Left colon (tissue), 2 donors: Measurements from ENCODE around the gene MRPS11. TPM values are rescaled to one million over a fixed set of nuclear protein-coding genes. Genes with fewer than 3 reads are reported as not detected.
"Not testable (repeated sequence)": the region's sequence is repeated elsewhere in the genome, so short reads cannot be mapped to it uniquely, and the experiment has no call there.

Experiments
- ATAC-seq: fragments of 200-7000 bp; cut with Tn5 transposase; one replicate; pipeline ENCODE4 v1.9.1; 2020; ENCODE audit warnings: mild to moderate bottlenecking, moderate library complexity
- DNase-seq, 2 donors: peaks; one replicate each; pipeline ENCODE4 v3.0.0-alpha.2; 2020
- intact Hi-C, 2 donors: fragments of 100-400 bp; cut with DNase I in 1 of 2; cut with micrococcal nuclease in 1 of 2; formaldehyde crosslinking; loops; one replicate each; pipeline versions ENCODE4 v1.11.2 to v1.14.0; 2022; cut with DNase I, micrococcal nuclease
- total RNA-seq, 2 donors: library from RNA; stranded (reverse); fragmentation: NEBNext Ultra II Directional; extraction: Animal tissue kit (Norgen Biotek cat#: 25700); gene quantifications; one replicate each; pipeline ENCODE4 v1.2.1, GENCODE V29; 2021
- donor health status: DM: no; HTN: no; CAD: no.
- donor health status: DM: yes; HTN: yes; CAD: no.

The MRPS11 gene
- total RNA-seq, 2 donors from 2014 or later, result 45.9 to 50.2 TPM

DNA sequence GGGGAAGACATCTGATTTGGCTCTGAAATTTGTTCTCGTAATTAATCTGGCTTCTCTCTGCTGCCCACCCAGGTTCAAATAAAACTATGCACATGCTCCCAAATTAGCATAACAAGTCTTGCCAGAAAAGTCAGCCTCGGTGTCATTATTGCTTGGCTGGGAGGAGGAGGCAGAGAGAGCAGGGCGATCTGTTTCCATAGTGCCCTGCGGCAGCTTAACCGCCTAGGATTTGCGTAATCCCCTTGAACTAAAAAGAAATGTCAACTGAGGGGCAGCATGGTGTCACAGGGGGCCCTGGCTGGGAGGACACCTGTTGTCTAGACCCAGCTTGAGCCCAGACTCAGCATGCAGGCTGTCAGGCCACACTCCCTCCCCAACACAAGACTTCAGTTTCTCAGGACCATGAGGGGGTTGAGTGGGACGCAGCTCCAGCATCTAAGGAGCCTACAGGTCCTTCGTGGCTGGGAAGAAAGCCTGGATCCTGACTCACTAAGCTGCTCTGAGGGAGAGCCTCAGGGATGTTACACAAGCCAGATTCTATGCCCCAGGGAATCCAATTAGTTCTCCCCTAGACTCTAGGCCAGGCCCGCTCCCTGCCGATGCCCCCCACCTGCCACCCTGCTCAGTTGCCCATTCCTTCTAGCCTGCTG is 17.3 kb downstream of the MRPS11 start:
- intact Hi-C loops, result no loop called here
- DNase-seq (no peak), ATAC-seq (no peak)

- intact Hi-C loops, result no loop called here
- DNase-seq, result no peak
- no peak for ATAC-seq
Measured at GRCh38 chr15:88487178-88487795, 19.8 kb downstream of the MRPS11 start.

- intact Hi-C loops, result no loop called here
- DNase-seq (no peak), ATAC-seq (no peak)
Measured at GRCh38 chr15:88487796-88488523, 20.5 kb downstream of the MRPS11 start.

DNA sequence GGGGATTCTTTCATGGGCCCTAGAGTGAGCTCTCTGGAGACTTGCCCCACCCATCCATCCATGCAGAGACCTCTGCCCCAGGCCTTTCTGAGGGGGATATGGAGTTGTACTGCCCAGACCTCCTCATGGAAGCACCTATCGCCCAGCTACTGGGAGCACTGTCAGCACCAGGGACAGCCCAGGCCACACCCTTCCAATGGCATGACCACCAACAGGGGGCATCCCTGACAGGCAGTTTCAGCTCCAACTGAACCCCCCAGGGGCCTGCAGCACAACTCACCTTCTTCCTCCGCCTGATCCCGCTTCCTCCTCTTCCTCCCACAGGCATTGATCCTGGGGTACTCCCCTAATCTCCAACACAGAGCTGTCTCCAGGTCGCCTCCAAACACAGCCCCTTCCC is 21.8 kb downstream of the MRPS11 start:
- intact Hi-C loops, result no loop called here
- ATAC-seq, result no peak
- no peak for DNase-seq

DNA sequence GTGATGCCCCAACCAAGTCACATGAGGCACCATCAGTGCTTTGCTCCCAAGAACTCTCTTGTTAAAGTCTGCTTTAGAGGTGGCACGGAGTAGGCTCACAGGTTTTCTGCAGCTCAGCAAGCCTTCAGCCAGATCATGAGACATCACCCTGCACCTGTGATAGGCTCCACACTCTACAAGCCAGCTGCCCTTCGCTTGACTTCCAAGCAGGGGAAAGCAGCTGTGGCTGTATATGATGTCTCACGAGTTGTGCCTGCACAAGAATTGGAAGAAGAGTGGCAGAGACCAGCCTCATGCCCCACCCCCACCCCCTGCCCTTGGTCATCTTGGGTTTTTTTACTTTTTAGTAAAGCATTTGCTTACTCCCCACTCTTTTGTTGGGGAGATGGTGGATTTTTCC is 22.5 kb downstream of the MRPS11 start:
- no peak for DNase-seq
- intact Hi-C loops, result no loop called here
- ATAC-seq, result no peak

DNA sequence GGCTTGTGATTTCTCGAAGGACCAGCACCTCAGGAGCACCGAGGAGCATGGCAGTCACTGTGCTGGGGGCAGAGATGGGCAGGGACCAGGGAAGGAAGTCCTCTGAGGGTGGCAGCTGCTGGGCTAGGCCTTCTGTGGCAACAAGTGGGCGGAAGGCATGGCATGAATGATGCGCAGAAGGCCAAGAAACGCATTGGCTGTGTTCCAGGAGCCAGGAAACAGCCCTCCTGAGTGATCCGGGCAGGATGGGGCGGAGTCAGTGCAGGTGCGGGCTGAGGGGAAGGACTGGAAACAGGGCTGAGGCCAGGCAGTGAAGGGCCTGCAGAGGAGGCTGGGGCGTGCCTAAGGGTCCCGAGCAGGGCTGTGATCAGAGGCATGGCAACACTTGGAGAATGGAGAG is 23.6 kb downstream of the MRPS11 start:
- DNase-seq, result peak in 1 of 2 donors; percentile 33
- intact Hi-C loops, result no loop called here
- peak; percentile 64 for ATAC-seq

DNA sequence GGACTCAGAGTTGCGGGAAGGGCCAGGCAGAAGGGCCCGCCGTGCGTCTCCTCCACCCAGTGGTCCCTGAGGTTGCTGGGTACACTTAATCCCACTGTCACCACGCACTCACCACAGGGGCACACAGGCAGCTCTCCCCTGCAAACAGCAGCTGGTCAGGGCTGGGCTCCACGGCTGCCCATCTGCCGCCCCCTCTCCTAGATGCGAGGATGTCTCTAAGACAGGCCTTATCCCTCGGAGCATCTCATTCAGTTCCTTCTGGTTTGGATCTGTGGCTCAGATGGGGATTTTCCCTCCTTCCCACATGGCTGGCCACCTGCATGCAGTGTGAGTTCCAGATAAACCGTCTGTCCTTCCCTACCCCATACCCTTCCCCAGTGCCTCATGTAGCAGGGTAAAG is 26.3 kb downstream of the MRPS11 start:
- no peak for DNase-seq
- ATAC-seq, result no peak
- intact Hi-C loops, result no loop called here

- ATAC-seq (no peak), DNase-seq (no peak)
- intact Hi-C loops, result no loop called here
Measured at GRCh38 chr15:88497109-88497765, 29.7 kb downstream of the MRPS11 start.

GRCh38 chr15:88498996-88499395 is 31.5 kb downstream of the MRPS11 start:
- DNase-seq, result no peak
- intact Hi-C loops, result no loop called here

GRCh38 chr15:88504445-88504844 is 36.9 kb downstream of the MRPS11 start:
- no peak for DNase-seq
- no peak for ATAC-seq
- intact Hi-C loops, result no loop called here

More at GRCh38 chr15:88498996-88499395, 31.5 kb downstream of the MRPS11 start:
- ATAC-seq, result no peak

GRCh38 chr15:88505721-88506120 is 38.2 kb downstream of the MRPS11 start:
- no peak for ATAC-seq
- intact Hi-C loops, result no loop called here
- no peak for DNase-seq

GRCh38 chr15:88506628-88507027 is 39.1 kb downstream of the MRPS11 start:
- DNase-seq (no peak), ATAC-seq (no peak)
- intact Hi-C loops, result no loop called here

GRCh38 chr15:88509321-88509720 is 41.8 kb downstream of the MRPS11 start:
- ATAC-seq (no peak), DNase-seq (no peak)
- intact Hi-C loops, result no loop called here

GRCh38 chr15:88509964-88510363 is 42.5 kb downstream of the MRPS11 start:
- DNase-seq (no peak), ATAC-seq (no peak)
- intact Hi-C loops, result no loop called here

DNA sequence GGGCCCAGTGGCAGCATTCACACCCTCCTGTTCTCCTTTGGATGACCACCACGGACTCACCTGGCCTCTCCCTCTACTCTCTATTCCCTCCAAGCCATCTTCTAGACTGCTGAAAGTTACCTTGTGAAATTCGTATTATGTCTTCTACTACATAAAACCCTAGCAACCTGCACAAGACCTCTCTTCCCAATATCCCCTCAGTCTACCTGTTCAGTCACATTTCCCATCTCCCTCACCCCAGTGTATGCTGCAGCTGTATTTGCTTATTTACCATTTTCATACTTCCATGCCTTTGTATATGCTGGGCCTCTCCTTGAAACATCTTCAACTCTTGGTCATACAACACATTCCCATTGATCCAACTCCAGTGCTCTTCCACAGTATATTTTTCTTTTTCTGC is 43.7 kb downstream of the MRPS11 start:
- DNase-seq (no peak), ATAC-seq (no peak)
- intact Hi-C loops, result no loop called here

DNA sequence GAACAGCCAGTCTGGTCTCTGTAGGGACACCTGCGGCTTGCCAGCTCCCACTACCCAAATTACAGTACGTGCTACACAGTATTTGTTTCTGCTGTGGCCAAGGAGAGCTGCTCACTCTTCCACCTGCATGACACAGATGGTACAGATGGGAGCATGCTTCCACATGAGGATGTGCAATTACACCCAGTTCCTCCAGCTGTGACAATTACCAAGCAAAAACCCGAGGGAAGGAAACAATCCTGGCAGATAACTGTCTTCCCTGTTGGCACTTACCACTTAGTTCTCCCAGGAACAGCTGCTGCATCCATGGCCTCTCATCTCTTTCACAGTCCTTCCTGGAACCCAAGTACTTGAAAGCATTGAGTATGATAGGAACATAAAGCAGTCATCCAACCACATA is 44.6 kb downstream of the MRPS11 start:
- ATAC-seq (no peak), DNase-seq (no peak)
- intact Hi-C loops, result no loop called here

- intact Hi-C loops, result no loop called here
- peak; percentile 9 for ATAC-seq
- DNase-seq, result no peak
Measured at GRCh38 chr15:88512601-88513000, 45.1 kb downstream of the MRPS11 start.

- intact Hi-C loops, result no loop called here
- DNase-seq, result no peak
Measured at GRCh38 chr15:88513195-88513594, 45.7 kb downstream of the MRPS11 start.

GRCh38 chr15:88518903-88519302 is 51.4 kb downstream of the MRPS11 start:
- intact Hi-C loops, result no loop called here
- DNase-seq, result no peak
- no peak for ATAC-seq

More at GRCh38 chr15:88513195-88513594, 45.7 kb downstream of the MRPS11 start:
- peak; percentile 99 for ATAC-seq

DNA sequence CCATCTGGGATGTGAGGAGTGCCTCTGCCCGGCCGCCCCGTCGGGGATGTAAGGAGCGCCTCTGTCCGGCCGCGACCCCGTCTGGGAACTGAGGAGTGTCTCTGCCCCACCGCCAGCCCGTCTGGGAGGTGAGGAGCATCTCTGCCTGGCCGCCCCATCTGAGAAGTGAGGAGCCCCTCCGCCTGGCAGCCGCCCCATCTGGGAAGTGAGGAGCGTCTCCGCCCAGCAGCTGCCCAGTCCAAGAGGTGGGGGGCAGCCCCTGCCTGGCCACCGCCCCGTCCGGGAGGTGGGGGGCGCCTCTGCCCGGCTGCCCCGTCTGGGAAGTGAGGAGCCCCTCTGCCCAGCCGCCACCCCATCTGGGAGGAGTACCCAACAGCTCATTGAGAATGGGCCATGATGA is 56.6 kb downstream of the MRPS11 start:
- ATAC-seq, DNase-seq, intact Hi-C loops: not testable (repeated sequence)
